ENCODE data around the gene ATP2A2.

DNA sequence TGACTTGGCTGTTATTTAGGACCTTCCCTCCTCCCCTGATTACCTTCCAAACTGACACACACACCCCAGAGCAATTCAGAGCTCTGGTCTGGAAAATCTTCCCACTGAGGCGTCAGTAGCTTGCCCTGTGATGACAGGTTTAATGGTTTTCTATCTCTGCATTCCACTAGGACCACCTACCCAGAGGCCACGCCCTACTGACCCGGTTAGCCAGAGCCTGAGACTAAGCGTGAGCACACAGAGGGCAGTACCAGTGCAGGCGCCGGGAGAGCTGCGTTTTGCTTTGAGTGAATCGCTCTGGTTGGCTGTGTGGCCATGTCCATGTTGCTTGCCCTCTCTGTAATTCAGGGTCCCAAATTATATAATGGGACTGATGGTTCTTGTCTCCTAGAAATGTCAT lies 36.2 kb upstream of the ATP2A2 start:
- TF ChIP-seq, protein P1, sequence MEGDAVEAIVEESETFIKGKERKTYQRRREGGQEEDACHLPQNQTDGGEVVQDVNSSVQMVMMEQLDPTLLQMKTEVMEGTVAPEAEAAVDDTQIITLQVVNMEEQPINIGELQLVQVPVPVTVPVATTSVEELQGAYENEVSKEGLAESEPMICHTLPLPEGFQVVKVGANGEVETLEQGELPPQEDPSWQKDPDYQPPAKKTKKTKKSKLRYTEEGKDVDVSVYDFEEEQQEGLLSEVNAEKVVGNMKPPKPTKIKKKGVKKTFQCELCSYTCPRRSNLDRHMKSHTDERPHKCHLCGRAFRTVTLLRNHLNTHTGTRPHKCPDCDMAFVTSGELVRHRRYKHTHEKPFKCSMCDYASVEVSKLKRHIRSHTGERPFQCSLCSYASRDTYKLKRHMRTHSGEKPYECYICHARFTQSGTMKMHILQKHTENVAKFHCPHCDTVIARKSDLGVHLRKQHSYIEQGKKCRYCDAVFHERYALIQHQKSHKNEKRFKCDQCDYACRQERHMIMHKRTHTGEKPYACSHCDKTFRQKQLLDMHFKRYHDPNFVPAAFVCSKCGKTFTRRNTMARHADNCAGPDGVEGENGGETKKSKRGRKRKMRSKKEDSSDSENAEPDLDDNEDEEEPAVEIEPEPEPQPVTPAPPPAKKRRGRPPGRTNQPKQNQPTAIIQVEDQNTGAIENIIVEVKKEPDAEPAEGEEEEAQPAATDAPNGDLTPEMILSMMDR (IDR thresholded peaks at IDR 0.05) = no peak
- TF ChIP-seq POLR2A (IDR thresholded peaks at IDR 0.05) = peak in 1 of 2 donors; percentile 69

All from heart left ventricle (tissue), 13 donors.